Measurements from ENCODE around the gene COL16A1.

COL16A1 gene

GRCh38 chr1:31687601-31688000, 16.2 kb downstream of the COL16A1 start:
- no CpG with 5 or more reads among the region's 8 CpGs for WGBS (ENCODE audit: insufficient coverage, insufficient read length)
- H3K4me3 ChIP-seq (ENCODE audit: low read length), result no peak overlapping the region

DNA sequence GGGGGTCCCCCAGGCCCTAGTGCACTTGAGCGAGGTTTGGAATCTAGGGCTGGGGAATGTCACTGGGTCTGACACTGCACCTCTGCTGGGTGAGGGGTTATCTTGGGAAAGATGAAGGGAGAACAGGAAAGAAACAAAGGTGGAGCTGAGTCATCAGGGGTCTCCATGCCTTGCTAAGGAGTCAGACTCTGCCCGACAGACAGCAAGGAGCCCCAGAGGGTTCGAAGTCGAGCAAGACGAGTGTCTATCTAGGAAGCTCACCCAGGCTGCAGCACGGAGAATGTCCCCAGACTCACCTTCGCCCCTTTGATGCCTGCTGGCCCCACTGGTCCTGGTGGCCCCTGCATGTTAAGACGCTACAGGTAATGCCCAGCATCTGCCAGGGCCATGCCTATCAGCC, 18.0 kb downstream of the COL16A1 start:
- Histone ChIP-seq H3K4me3 (ENCODE audit: low read length) (no peak overlapping the region), H3K4me1 (ENCODE audit: control insufficient read depth, insufficient read depth, low read length) (no peaks in the 10 kb centered on the region; the same call in 1 of the 2 replicates), H3K36me3 (ENCODE audit: control insufficient read depth, insufficient read depth, low read length) (no peaks in the 10 kb centered on the region), H3K27ac (ENCODE audit: low read length) (no peak overlapping the region), H3K27me3 (ENCODE audit: control insufficient read depth, insufficient read depth, low read length) (no peaks in the 10 kb centered on the region), H3K9me3 (ENCODE audit: control insufficient read depth, insufficient read depth, low read length) (no peaks in the 10 kb centered on the region)
- no peak for DNase-seq (ENCODE audit: low read depth, low spot score)
- WGBS (ENCODE audit: insufficient coverage, insufficient read length), result no CpG with 5 or more reads among the region's 8 CpGs

More at GRCh38 chr1:31687601-31688000, 16.2 kb downstream of the COL16A1 start:
- Histone ChIP-seq H3K27me3 (ENCODE audit: control insufficient read depth, insufficient read depth, low read length) (no peaks in the 10 kb centered on the region), H3K27ac (ENCODE audit: low read length) (no peak overlapping the region), H3K4me1 (ENCODE audit: control insufficient read depth, insufficient read depth, low read length) (no peaks in the 10 kb centered on the region; the same call in 1 of the 2 replicates), H3K36me3 (ENCODE audit: control insufficient read depth, insufficient read depth, low read length) (no peaks in the 10 kb centered on the region; the same call in 1 of the 2 replicates), H3K9me3 (ENCODE audit: control insufficient read depth, insufficient read depth, low read length) (no peaks in the 10 kb centered on the region)
- no peak for DNase-seq (ENCODE audit: low read depth, low spot score)

DNA sequence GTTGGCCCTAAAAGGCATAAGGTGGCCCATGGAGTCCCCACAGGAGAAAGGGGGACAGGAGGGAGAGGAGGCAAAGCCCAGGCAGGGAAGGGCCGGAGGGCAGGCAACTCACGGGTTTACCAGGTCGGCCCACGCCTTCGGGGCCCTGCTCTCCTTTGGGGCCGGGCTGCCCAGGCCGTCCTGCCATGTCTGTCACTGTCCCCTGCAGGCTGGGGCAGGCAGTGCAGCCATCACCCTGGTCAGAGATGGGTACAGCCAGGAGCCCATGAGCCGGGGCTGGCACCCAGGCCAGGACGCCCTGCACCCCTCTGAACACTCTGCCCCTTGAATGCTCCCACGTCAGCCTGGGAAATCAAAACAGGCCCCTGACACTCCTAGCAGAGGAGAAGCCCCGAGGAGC, 19.8 kb downstream of the COL16A1 start:
- Histone ChIP-seq H3K9me3 (ENCODE audit: control insufficient read depth, insufficient read depth, low read length) (no peaks in the 10 kb centered on the region), H3K4me3 (ENCODE audit: low read length) (no peak overlapping the region), H3K4me1 (ENCODE audit: control insufficient read depth, insufficient read depth, low read length) (no peaks in the 10 kb centered on the region), H3K36me3 (ENCODE audit: control insufficient read depth, insufficient read depth, low read length) (no peaks in the 10 kb centered on the region), H3K27me3 (ENCODE audit: control insufficient read depth, insufficient read depth, low read length) (no peaks in the 10 kb centered on the region), H3K27ac (ENCODE audit: low read length) (no peak overlapping the region)
- DNase-seq (ENCODE audit: low read depth, low spot score), result no peak
- WGBS (ENCODE audit: insufficient coverage, insufficient read length), result no CpG with 5 or more reads among the region's 11 CpGs

DNA sequence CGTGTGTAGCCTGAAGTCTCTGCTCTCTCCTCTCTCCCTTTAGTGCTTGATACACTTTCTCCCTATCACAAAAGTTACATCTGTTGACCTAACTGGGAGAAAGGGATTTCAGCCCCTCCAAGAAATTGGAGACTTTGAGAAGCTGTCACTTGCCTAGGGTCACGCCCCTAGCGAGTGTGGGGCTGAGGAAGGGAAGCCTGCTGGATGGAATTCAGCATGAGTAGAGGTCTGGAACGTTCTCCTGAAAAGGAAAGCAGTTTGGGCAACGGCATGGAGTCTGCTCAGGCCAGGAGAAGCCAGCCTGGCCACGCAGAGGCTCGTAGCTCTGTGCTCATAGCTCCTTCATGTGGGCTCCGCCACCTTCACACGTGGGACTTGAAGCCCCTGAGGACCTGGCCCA, 22.4 kb downstream of the COL16A1 start:
- Histone ChIP-seq H3K4me1 (ENCODE audit: control insufficient read depth, insufficient read depth, low read length) (no peaks in the 10 kb centered on the region), H3K36me3 (ENCODE audit: control insufficient read depth, insufficient read depth, low read length) (no peaks in the 10 kb centered on the region), H3K9me3 (ENCODE audit: control insufficient read depth, insufficient read depth, low read length) (no peaks in the 10 kb centered on the region), H3K27me3 (ENCODE audit: control insufficient read depth, insufficient read depth, low read length) (no peaks in the 10 kb centered on the region), H3K4me3 (ENCODE audit: low read length) (no peak overlapping the region), H3K27ac (ENCODE audit: low read length) (no peak overlapping the region)
- WGBS (ENCODE audit: insufficient coverage, insufficient read length), result no CpG with 5 or more reads among the region's 9 CpGs
- DNase-seq (ENCODE audit: low read depth, low spot score), result no peak

GRCh38 chr1:31679676-31680230, 24.1 kb downstream of the COL16A1 start:
- Histone ChIP-seq H3K9me3 (ENCODE audit: control insufficient read depth, insufficient read depth, low read length) (no peaks in the 10 kb centered on the region), H3K4me3 (ENCODE audit: low read length) (no peak overlapping the region), H3K27ac (ENCODE audit: low read length) (no peak overlapping the region), H3K36me3 (ENCODE audit: control insufficient read depth, insufficient read depth, low read length) (no peaks in the 10 kb centered on the region), H3K27me3 (ENCODE audit: control insufficient read depth, insufficient read depth, low read length) (no peaks in the 10 kb centered on the region), H3K4me1 (ENCODE audit: control insufficient read depth, insufficient read depth, low read length) (no peaks in the 10 kb centered on the region)
- DNase-seq (ENCODE audit: low read depth, low spot score), result no peak
- no CpG with 5 or more reads among the region's 23 CpGs for WGBS (ENCODE audit: insufficient coverage, insufficient read length)

DNA sequence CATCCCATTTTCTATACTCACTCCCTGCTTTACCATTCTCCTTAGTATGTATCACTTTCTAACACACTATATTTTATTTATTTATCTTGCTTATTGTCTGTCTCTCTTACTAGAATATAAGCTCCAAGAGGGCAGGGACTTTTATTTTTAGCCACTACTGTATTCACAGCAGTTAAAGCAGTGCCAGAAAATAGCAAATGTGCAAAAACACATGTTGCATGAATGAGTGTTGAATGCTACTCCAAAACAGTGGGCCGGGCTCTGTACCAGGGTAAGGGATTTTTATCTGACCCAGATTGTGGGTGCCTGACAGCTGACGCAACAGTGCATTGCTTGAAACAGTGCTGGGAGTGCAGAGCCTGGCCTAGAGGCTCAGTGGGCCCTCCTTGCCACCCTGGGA, 24.7 kb downstream of the COL16A1 start:
- DNase-seq (ENCODE audit: low read depth, low spot score), result no peak
- no CpG with 5 or more reads among the region's 2 CpGs for WGBS (ENCODE audit: insufficient coverage, insufficient read length)
- H3K9me3 ChIP-seq (ENCODE audit: control insufficient read depth, insufficient read depth, low read length), result no peaks in the 10 kb centered on the region
- no peak overlapping the region for H3K4me3 ChIP-seq (ENCODE audit: low read length)
- no peak overlapping the region for H3K27ac ChIP-seq (ENCODE audit: low read length)
- no peaks in the 10 kb centered on the region for H3K27me3 ChIP-seq (ENCODE audit: control insufficient read depth, insufficient read depth, low read length)
- H3K36me3 ChIP-seq (ENCODE audit: control insufficient read depth, insufficient read depth, low read length), result no peaks in the 10 kb centered on the region
- H3K4me1 ChIP-seq (ENCODE audit: control insufficient read depth, insufficient read depth, low read length), result no peaks in the 10 kb centered on the region

- DNase-seq (ENCODE audit: low read depth, low spot score), result no peak
- no peaks in the 10 kb centered on the region for H3K9me3 ChIP-seq (ENCODE audit: control insufficient read depth, insufficient read depth, low read length)
- WGBS (ENCODE audit: insufficient coverage, insufficient read length), result no CpG with 5 or more reads among the region's 4 CpGs
- no peak overlapping the region for H3K4me3 ChIP-seq (ENCODE audit: low read length)
- H3K4me1 ChIP-seq (ENCODE audit: control insufficient read depth, insufficient read depth, low read length), result no peaks in the 10 kb centered on the region
- H3K27ac ChIP-seq (ENCODE audit: low read length), result no peak overlapping the region
- H3K36me3 ChIP-seq (ENCODE audit: control insufficient read depth, insufficient read depth, low read length), result no peaks in the 10 kb centered on the region
- H3K27me3 ChIP-seq (ENCODE audit: control insufficient read depth, insufficient read depth, low read length), result no peaks in the 10 kb centered on the region
Measured at GRCh38 chr1:31678681-31679080, 25.1 kb downstream of the COL16A1 start.

DNA sequence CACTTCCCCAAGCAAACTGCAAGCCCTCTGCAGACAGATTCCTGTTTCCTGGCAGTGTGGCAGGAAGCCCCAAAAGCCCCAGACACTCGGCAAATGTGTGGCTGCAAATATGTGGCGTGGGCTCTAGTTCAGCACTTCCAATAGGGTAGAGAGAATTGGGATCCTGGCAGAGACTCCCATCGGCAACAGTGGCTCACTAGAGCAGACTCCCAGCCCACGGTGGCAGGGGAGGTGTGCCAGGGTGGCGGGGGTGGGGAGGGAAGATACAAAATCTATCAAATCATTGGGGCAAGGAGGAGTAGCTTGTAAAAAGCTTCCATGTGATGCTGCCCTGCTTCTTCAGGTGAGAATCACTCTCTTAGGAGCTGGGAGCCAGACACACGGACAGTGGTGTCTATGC, 25.9 kb downstream of the COL16A1 start:
- DNase-seq (ENCODE audit: low read depth, low spot score), result no peak
- H3K36me3 ChIP-seq (ENCODE audit: control insufficient read depth, insufficient read depth, low read length), result no peaks in the 10 kb centered on the region
- H3K9me3 ChIP-seq (ENCODE audit: control insufficient read depth, insufficient read depth, low read length), result no peaks in the 10 kb centered on the region
- no peaks in the 10 kb centered on the region for H3K27me3 ChIP-seq (ENCODE audit: control insufficient read depth, insufficient read depth, low read length)
- H3K27ac ChIP-seq (ENCODE audit: low read length), result no peak overlapping the region
- no peaks in the 10 kb centered on the region for H3K4me1 ChIP-seq (ENCODE audit: control insufficient read depth, insufficient read depth, low read length)
- H3K4me3 ChIP-seq (ENCODE audit: low read length), result no peak overlapping the region
- WGBS (ENCODE audit: insufficient coverage, insufficient read length), result no CpG with 5 or more reads among the region's 6 CpGs

DNA sequence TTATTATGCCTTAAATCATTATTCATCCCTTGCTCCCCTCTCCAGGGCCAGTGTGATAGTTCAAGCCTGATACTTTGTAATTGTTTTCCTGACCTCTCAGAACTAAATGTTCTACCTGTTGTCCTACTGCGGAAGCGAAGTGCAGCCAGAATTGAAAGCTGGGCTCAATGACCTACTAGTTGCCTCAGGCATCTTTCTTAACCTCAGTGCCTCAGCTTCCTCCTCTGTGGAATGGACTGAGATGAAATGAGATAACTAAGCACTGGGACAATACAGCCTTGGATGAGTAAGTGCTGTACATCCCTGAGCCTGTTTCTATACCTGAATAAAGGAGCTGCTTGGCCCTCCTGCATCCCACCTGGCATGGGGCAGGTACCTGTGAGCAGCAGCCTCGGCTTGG, 26.4 kb downstream of the COL16A1 start:
- H3K9me3 ChIP-seq (ENCODE audit: control insufficient read depth, insufficient read depth, low read length), result no peaks in the 10 kb centered on the region
- no peaks in the 10 kb centered on the region for H3K36me3 ChIP-seq (ENCODE audit: control insufficient read depth, insufficient read depth, low read length)
- H3K27ac ChIP-seq (ENCODE audit: low read length), result no peak overlapping the region
- no peaks in the 10 kb centered on the region for H3K27me3 ChIP-seq (ENCODE audit: control insufficient read depth, insufficient read depth, low read length)
- no CpG with 5 or more reads among the region's 3 CpGs for WGBS (ENCODE audit: insufficient coverage, insufficient read length)
- no peak for DNase-seq (ENCODE audit: low read depth, low spot score)
- no peaks in the 10 kb centered on the region for H3K4me1 ChIP-seq (ENCODE audit: control insufficient read depth, insufficient read depth, low read length)
- no peak overlapping the region for H3K4me3 ChIP-seq (ENCODE audit: low read length)

DNA sequence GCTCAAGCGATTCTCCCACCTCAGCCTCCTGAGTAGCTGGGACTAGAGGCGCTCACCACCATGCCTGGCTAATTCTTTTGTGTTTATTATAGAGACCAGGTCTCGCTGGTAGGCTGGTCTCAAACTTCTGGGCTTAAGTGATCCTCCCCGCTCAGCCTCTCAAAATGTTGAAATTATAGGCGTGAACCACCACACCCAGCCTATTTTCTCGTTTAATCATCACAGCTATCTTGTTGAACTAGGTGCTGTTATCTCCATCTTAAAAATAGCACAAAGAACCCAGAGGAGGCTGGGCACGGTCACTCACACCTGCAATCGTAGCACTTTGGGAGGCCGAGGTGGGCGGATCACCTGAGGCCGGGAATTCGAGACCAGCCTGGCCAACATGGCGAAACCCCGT, 28.1 kb downstream of the COL16A1 start:
- Histone ChIP-seq H3K4me3 (ENCODE audit: low read length) (no peak overlapping the region), H3K9me3 (ENCODE audit: control insufficient read depth, insufficient read depth, low read length) (no peaks in the 10 kb centered on the region), H3K27ac (ENCODE audit: low read length) (no peak overlapping the region), H3K4me1 (ENCODE audit: control insufficient read depth, insufficient read depth, low read length) (no peaks in the 10 kb centered on the region), H3K27me3 (ENCODE audit: control insufficient read depth, insufficient read depth, low read length) (no peaks in the 10 kb centered on the region), H3K36me3 (ENCODE audit: control insufficient read depth, insufficient read depth, low read length) (no peaks in the 10 kb centered on the region)
- WGBS (ENCODE audit: insufficient coverage, insufficient read length), result no CpG with 5 or more reads among the region's 14 CpGs
- DNase-seq (ENCODE audit: low read depth, low spot score), result no peak

- Histone ChIP-seq H3K4me3 (ENCODE audit: low read length) (no peak overlapping the region), H3K27me3 (ENCODE audit: control insufficient read depth, insufficient read depth, low read length) (no peaks in the 10 kb centered on the region), H3K4me1 (ENCODE audit: control insufficient read depth, insufficient read depth, low read length) (no peaks in the 10 kb centered on the region), H3K9me3 (ENCODE audit: control insufficient read depth, insufficient read depth, low read length) (no peaks in the 10 kb centered on the region), H3K27ac (ENCODE audit: low read length) (no peak overlapping the region), H3K36me3 (ENCODE audit: control insufficient read depth, insufficient read depth, low read length) (no peaks in the 10 kb centered on the region)
- WGBS (ENCODE audit: insufficient coverage, insufficient read length), result no CpG with 5 or more reads among the region's 7 CpGs
- no peak for DNase-seq (ENCODE audit: low read depth, low spot score)
Measured at GRCh38 chr1:31675161-31675560, 28.7 kb downstream of the COL16A1 start.

All from iPS DF 6.9 (cell line).